ENCODE measurements around the gene TCP11X2.

DNA sequence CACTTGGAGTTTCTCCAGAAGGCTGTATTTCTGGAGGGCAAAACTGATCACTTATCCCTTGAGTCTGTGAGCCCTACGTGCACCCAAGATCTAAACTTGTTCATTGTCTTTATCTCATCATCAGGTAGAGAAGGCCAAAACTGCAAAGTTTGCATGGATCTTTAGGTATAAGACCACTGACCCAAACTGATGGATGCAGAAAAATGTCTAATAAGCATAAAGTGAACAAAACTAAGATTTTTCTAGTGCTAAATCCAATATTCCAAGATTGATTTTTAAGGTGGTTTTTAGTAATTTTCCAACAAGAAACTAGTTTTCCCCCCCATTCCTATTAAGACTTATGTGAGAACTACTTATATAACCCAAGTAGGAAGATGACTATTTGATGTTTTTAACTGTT is 42.9 kb upstream of the TCP11X2 start:
- TF ChIP-seq CTCF (IDR thresholded peaks at IDR 0.05 in 2 of 3, conservative IDR thresholded peaks at IDR 0.05 in 1 of 3; ENCODE audit: borderline replicate concordance in 1 of 3, insufficient read depth in 1 of 3, low read depth in 2 of 3, low read length in 2 of 3) = no peak
- no peak for TF ChIP-seq JUND (IDR thresholded peaks at IDR 0.05)
- no peak for TF ChIP-seq MAX (IDR thresholded peaks at IDR 0.05)
- no peak for TF ChIP-seq ZFX (IDR thresholded peaks at IDR 0.05)
- no peak for TF ChIP-seq POLR2AphosphoS5 (IDR thresholded peaks at IDR 0.05; ENCODE audit: low read depth, low read length)
- TF ChIP-seq RAD21 (IDR thresholded peaks at IDR 0.05; ENCODE audit: low read depth) = no peak
- TF ChIP-seq EZH2 (IDR thresholded peaks at IDR 0.05) = no peak
- no peak for TF ChIP-seq POLR2A (IDR thresholded peaks at IDR 0.05; ENCODE audit: borderline replicate concordance, extremely low read depth, insufficient read depth, insufficient read length)
- no peak for TF ChIP-seq REST (IDR thresholded peaks at IDR 0.05; ENCODE audit: low read depth)
- no peak for TF ChIP-seq ZNF274 (IDR thresholded peaks at IDR 0.05; ENCODE audit: low read depth, low read length)
- TF ChIP-seq SRF (IDR thresholded peaks at IDR 0.05; ENCODE audit: low read depth) = no peak
- TF ChIP-seq CBX3 (IDR thresholded peaks at IDR 0.05; ENCODE audit: low read depth) = no peak
- no peak for TF ChIP-seq CEBPB (IDR thresholded peaks at IDR 0.05; ENCODE audit: low read depth)

All from HCT116 (cell line).